H1 (cell line): ENCODE measurements around the gene NMT1. TPM values are rescaled to one million over a fixed set of nuclear protein-coding genes. Genes with fewer than 3 reads are reported as not detected.

Experiments
- CTCF ChIA-PET: fragments of 300-600 bp; sonication (Branson Sonifier 250); formaldehyde crosslinking; loops from one replicate; lab custom pipeline; 2021; ENCODE audit not compliant: partially characterized antibody; lab: Charles Lee
- POLR2A ChIA-PET: fragments of 300-600 bp; sonication (Branson Sonifier 250); formaldehyde crosslinking; loops from one replicate; lab custom pipeline; 2021; ENCODE audit warnings: inconsistent platforms; ENCODE audit not compliant: partially characterized antibody; lab: Charles Lee
- DNase-seq, 2 experiments: peaks; one replicate each; pipeline versions ENCODE4 v3.0.0 to v3.0.0-alpha.2; 2010 to 2022; ENCODE audit warnings: low spot score in 2 of 2, low read depth in 1 of 2, mixed read lengths in 1 of 2
- FAIRE-seq: peaks from 2 replicates; lab custom pipeline; 2011; peaks lifted over from hg19 to GRCh38; lab: Jason Lieb, UNC
- H2AFZ ChIP-seq: 2 replicates; pipeline ENCODE4 v1.8.1; 2012; ENCODE audit warnings: low read length, inconsistent platforms
- H2AK5ac ChIP-seq: 2 replicates; pipeline ENCODE4 v1.6.1; 2013; ENCODE audit warnings: low read depth, low read length
- H2BK120ac ChIP-seq: replicated peaks from 2 replicates; pipeline ENCODE3; 2013; ENCODE audit warnings: low read depth, low read length, inconsistent platforms
- H2BK12ac ChIP-seq: 2 replicates; pipeline ENCODE4 v1.6.1; 2013; ENCODE audit warnings: low read depth, low read length
- H2BK15ac ChIP-seq: 2 replicates; pipeline ENCODE4 v1.6.1; 2013; ENCODE audit warnings: low read length
- H2BK20ac ChIP-seq: 2 replicates; pipeline ENCODE4 v1.6.1; 2013; ENCODE audit warnings: low read length
- H2BK5ac ChIP-seq: 2 replicates; pipeline ENCODE4 v1.6.1; 2013; ENCODE audit warnings: low read depth, low read length
- H3K14ac ChIP-seq: 2 replicates; pipeline ENCODE4 v1.6.1; 2013; ENCODE audit warnings: inconsistent platforms; ENCODE audit not compliant: insufficient read length
- H3K18ac ChIP-seq: 2 replicates; pipeline ENCODE4 v1.6.1; 2013; ENCODE audit warnings: low read length; ENCODE audit errors: extremely low read depth
- H3K23ac ChIP-seq: 2 replicates; pipeline ENCODE4 v1.6.1; 2013; ENCODE audit warnings: inconsistent platforms; ENCODE audit not compliant: insufficient read length
- H3K23me2 ChIP-seq: 2 replicates; pipeline ENCODE4 v1.6.1; 2013; ENCODE audit warnings: low read depth, low read length
- H3K27ac ChIP-seq: 2 replicates; pipeline ENCODE4 v1.6.1; 2011; ENCODE audit warnings: low read depth, low read length, inconsistent platforms
- H3K27me3 ChIP-seq, 4 experiments: replicated peaks in 1 of 4; 1 replicate in 1 of 4; 2 replicates in 3 of 4; pipeline versions ENCODE4 v1.6.1 to v1.8.1; 2011 to 2013; ENCODE audit warnings: low read length in 3 of 4, mild to moderate bottlenecking in 3 of 4, inconsistent platforms in 2 of 4, mixed read lengths in 2 of 4, moderate library complexity in 1 of 4; ENCODE audit not compliant: control insufficient read depth in 3 of 4, insufficient read depth in 3 of 4; ENCODE audit errors: extremely low read depth in 1 of 4
- H3K36me3 ChIP-seq, 4 experiments: 2 replicates each; pipeline versions ENCODE4 v1.6.1 to v1.8.1; 2011 to 2013; ENCODE audit warnings: mild to moderate bottlenecking in 4 of 4, low read length in 3 of 4, moderate library complexity in 2 of 4, control low read depth in 1 of 4, inconsistent platforms in 1 of 4; ENCODE audit not compliant: insufficient read depth in 4 of 4, control insufficient read depth in 2 of 4
- H3K4ac ChIP-seq: replicated peaks from 2 replicates; pipeline ENCODE3; 2013; ENCODE audit warnings: low read length, low read depth, mixed read lengths, inconsistent platforms; ENCODE audit not compliant: insufficient read length
- H3K4me1 ChIP-seq, 4 experiments: replicated peaks in 1 of 4; 1 replicate in 1 of 4; 2 replicates in 3 of 4; pipeline versions ENCODE4 v1.6.1 to v1.8.1; 2011 to 2013; ENCODE audit warnings: low read length in 3 of 4, inconsistent platforms in 2 of 4, mixed read lengths in 1 of 4; ENCODE audit not compliant: insufficient read depth in 4 of 4, control insufficient read depth in 3 of 4
- H3K4me2 ChIP-seq, 2 experiments: 2 replicates each; pipeline versions ENCODE4 v1.6.1 to v1.8.1; 2011 to 2013; ENCODE audit warnings: low read depth in 2 of 2, low read length in 2 of 2, control low read depth in 1 of 2, inconsistent platforms in 1 of 2, mild to moderate bottlenecking in 1 of 2; ENCODE audit not compliant: insufficient read depth in 1 of 2
- H3K4me3 ChIP-seq, 4 experiments: fragments of 200-600, 300-600 bp in 1 of 4; sonication (generic), shearing (Covaris generic), sonication (Bioruptor Twin) in 1 of 4; 2 replicates each; pipeline versions ENCODE4 v1.5.1 to v1.8.1; 2011 to 2016; ENCODE audit warnings: low read length in 4 of 4, low read depth in 3 of 4, control low read depth in 2 of 4, inconsistent platforms in 2 of 4, mild to moderate bottlenecking in 2 of 4, mixed read lengths in 1 of 4, moderate library complexity in 1 of 4; ENCODE audit not compliant: insufficient read depth in 2 of 4; ENCODE audit errors: extremely low read depth in 1 of 4
- H3K56ac ChIP-seq: replicated peaks from 2 replicates; pipeline ENCODE3; 2013; ENCODE audit warnings: low read depth, mild to moderate bottlenecking, mixed read lengths, low read length, inconsistent platforms; ENCODE audit not compliant: insufficient read length
- H3K79me1 ChIP-seq: 2 replicates; pipeline ENCODE4 v1.6.1; 2013; ENCODE audit warnings: low read depth, low read length, control low read depth
- H3K79me2 ChIP-seq, 2 experiments: 2 replicates each; pipeline versions ENCODE4 v1.6.1 to v1.8.1; 2012 to 2013; ENCODE audit warnings: low read length in 2 of 2, mild to moderate bottlenecking in 2 of 2, inconsistent platforms in 1 of 2; ENCODE audit not compliant: insufficient read depth in 2 of 2, control insufficient read depth in 1 of 2
- H3K9ac ChIP-seq, 4 experiments: replicated peaks in 1 of 4; 1 replicate in 1 of 4; 2 replicates in 3 of 4; pipeline versions ENCODE4 v1.6.1 to v1.8.1; 2011 to 2013; ENCODE audit warnings: low read depth in 3 of 4, low read length in 3 of 4, control low read depth in 2 of 4, mild to moderate bottlenecking in 2 of 4, moderate library complexity in 2 of 4, inconsistent platforms in 1 of 4; ENCODE audit errors: extremely low read depth in 1 of 4
- H3K9me3 ChIP-seq, 2 experiments: 2 replicates each; pipeline versions ENCODE4 v1.6.1 to v1.8.1; 2012 to 2013; ENCODE audit warnings: mild to moderate bottlenecking in 2 of 2, moderate library complexity in 2 of 2, control low read depth in 1 of 2, inconsistent platforms in 1 of 2, low read depth in 1 of 2, low read length in 1 of 2, mixed read lengths in 1 of 2; ENCODE audit not compliant: insufficient read depth in 2 of 2
- H4K20me1 ChIP-seq, 2 experiments: replicated peaks in 1 of 2; 2 replicates each; pipeline versions ENCODE3 to v1.8.1; 2011 to 2013; ENCODE audit warnings: inconsistent platforms in 2 of 2, low read length in 2 of 2, mild to moderate bottlenecking in 1 of 2; ENCODE audit not compliant: insufficient read depth in 2 of 2, control insufficient read depth in 1 of 2
- H4K5ac ChIP-seq: 2 replicates; pipeline ENCODE4 v1.6.1; 2013; ENCODE audit warnings: low read length, low read depth, mixed read lengths, inconsistent platforms; ENCODE audit not compliant: insufficient read length
- H4K8ac ChIP-seq: 2 replicates; pipeline ENCODE4 v1.8.0; 2013; ENCODE audit warnings: mild to moderate bottlenecking, moderate library complexity, low read length, inconsistent platforms; ENCODE audit not compliant: insufficient read depth; ENCODE audit errors: extremely low read depth
- H4K91ac ChIP-seq: replicated peaks from 2 replicates; pipeline ENCODE3; 2013; ENCODE audit warnings: low read length, mixed read lengths, inconsistent platforms; ENCODE audit not compliant: insufficient read length
- ATF2 ChIP-seq: IDR thresholded peaks from 2 replicates; pipeline ENCODE4 v1.6.1; 2012; ENCODE audit warnings: low read length, inconsistent platforms
- GABPA ChIP-seq: IDR thresholded peaks from 2 replicates; pipeline ENCODE4 v1.6.1; 2011; ENCODE audit warnings: mild to moderate bottlenecking, low read length, moderate library complexity, borderline replicate concordance; ENCODE audit not compliant: insufficient read depth
- HDAC6 ChIP-seq: IDR thresholded peaks from one replicate; pipeline ENCODE4 v1.7.1; 2012; ENCODE audit warnings: low read depth, mild to moderate bottlenecking, inconsistent platforms, low read length, moderate library complexity
- JUND ChIP-seq: IDR thresholded peaks from 2 replicates; pipeline ENCODE4 v1.6.1; 2011; ENCODE audit warnings: mild to moderate bottlenecking, improper control_type of control experiment, low read length
- MAFK ChIP-seq: IDR thresholded peaks from 2 replicates; pipeline ENCODE4 v1.6.1; 2012; ENCODE audit warnings: low read depth, mild to moderate bottlenecking, improper control_type of control experiment, low read length
- SUZ12 ChIP-seq: fragments of 200-600 bp; sonication (generic); IDR thresholded peaks from 2 replicates; pipeline ENCODE4 v1.6.1; 2012; ENCODE audit warnings: mild to moderate bottlenecking, inconsistent platforms, low read length, moderate library complexity, mixed read lengths
- TBP ChIP-seq: IDR thresholded peaks from 2 replicates; pipeline ENCODE4 v1.6.1; 2011; ENCODE audit warnings: low read depth, low read length, improper control_type of control experiment
- WGBS, 2 experiments: shearing (Covaris generic) in 1 of 2; methylation state at CpG; one replicate each; pipeline versions ENCODE4 v1.1.6 to v1.1.7; 2013 to 2015; ENCODE audit warnings: low lambda C conversion rate in 2 of 2, mixed read lengths in 2 of 2, inconsistent platforms in 1 of 2, low coverage in 1 of 2, missing lambda C conversion rate in 1 of 2; ENCODE audit not compliant: insufficient replicate concordance in 2 of 2, insufficient coverage in 1 of 2, insufficient read length in 1 of 2; ENCODE audit errors: extremely low coverage in 1 of 2, missing lambda C conversion rate in 1 of 2; 5-methylcytosine and 5-hydroxymethylcytosine counted together
- polyA plus RNA-seq, 7 experiments: library from polyadenylated mRNA; depleted of rRNA in 3 of 7; stranded (reverse) in 5 of 7; unstranded in 2 of 7; fragments of >200 nt in 5 of 7; fragments of 200-250 nt in 2 of 7; gene quantifications; 1 replicate in 5 of 7; 2 replicates in 1 of 7; 4 replicates in 1 of 7; pipeline versions ENCODE4 v1.2.1 to v1.2.3, GENCODE V29; 2011 to 2013; ENCODE audit warnings: missing spikeins in 2 of 7, mixed read lengths in 2 of 7
- total RNA-seq: library from RNA; stranded (reverse); fragmentation: NEBNext Ultra II Directional; extraction: Animal tissue kit (Norgen Biotek cat#: 25700); gene quantifications from 2 replicates; pipeline ENCODE4 v1.2.1, GENCODE V29; 2021

The NMT1 gene
- total and polyA plus RNA-seq, 2 of the 8 experiments (the other 6 are each of a cell fraction or from before 2014, with no cell fraction given) = 42.9 to 149 TPM

- FAIRE-seq = no peak
- H4K91ac ChIP-seq = no peak overlapping the region
- POLR2A ChIA-PET = interaction anchor here (1.0 to 1.6 kb wide), 3 partner anchors 9 to 18 kb away, joined by 3 to 6 read pairs (median 3); partner anchors contain the start of gene NMT1
- TF ChIP-seq JUND (no peak), SUZ12 (no peak), ATF2 (no peak), TBP (no peak), GABPA (no peak), HDAC6 (no peak), MAFK (no peak)
- TF ChIP-seq, all 59 proteins: peak for 0
- Histone ChIP-seq H4K8ac (no peak overlapping the region), H3K4me2 (no peak overlapping the region), H3K4me3 (no peak overlapping the region), H3K36me3 (peaks cover 2 to 27% (median 8%) of the 10 kb centered on the region in 4 experiments; a peak in 3 of 8 replicates), H3K27ac (no peak overlapping the region), H3K23me2 (no peaks in the 10 kb centered on the region), H2BK120ac (no peak overlapping the region), H4K5ac (no peak overlapping the region), H3K79me1 (peaks cover 3% of the 10 kb centered on the region; the same call in 1 of the 2 replicates), H3K56ac (no peak overlapping the region), H2BK12ac (no peak overlapping the region), H3K18ac (no peak overlapping the region), H2BK20ac (no peak overlapping the region), H3K79me2 (peaks cover 0 to 68% of the 10 kb centered on the region in 2 experiments; a peak in 2 of 4 replicates), H3K9ac (no peak overlapping the region), H2BK15ac (no peak overlapping the region), H3K4me1 (no peaks in the 10 kb centered on the region), H4K20me1 (peaks cover 0 to 4% of the 10 kb centered on the region in 2 experiments), H3K27me3 (no peaks in the 10 kb centered on the region), H3K23ac (no peak overlapping the region), H2AK5ac (no peak overlapping the region), H2BK5ac (no peak overlapping the region), H3K14ac (no peak overlapping the region), H2AFZ (no peak overlapping the region), H3K4ac (no peak overlapping the region), H3K9me3 (no peaks in the 10 kb centered on the region)
- DNase-seq = no peak
- CTCF ChIA-PET = interaction anchor here (1.1 to 3.1 kb wide), 2 partner anchors 25 to 65 kb away, joined by 3 to 8 read pairs; partner anchors contain the start of gene ACBD4
- 87% methylated on average over 8 of the region's 8 CpGs; no CpG with 5 or more reads in 1 of the 2 experiments for WGBS, 2 experiments
Observed at GRCh38 chr17:45070001-45070400, 8.9 kb downstream of the NMT1 start.
